ENCODE results near the gene GNAZ. TPM values are rescaled to one million over a fixed set of nuclear protein-coding genes. Genes with fewer than 3 reads are reported as not detected.
"Not testable (repeated sequence)": the region's sequence is repeated elsewhere in the genome, so short reads cannot be mapped to it uniquely, and the experiment has no call there.

GNAZ gene
- polyA plus RNA-seq, 1 donor from 2014 or later, result 52.0 TPM

- Histone ChIP-seq H3K27ac (ENCODE audit: low read length) (no peak overlapping the region), H3K9me2 (ENCODE audit: insufficient read depth, low read length) (no peaks in the 10 kb centered on the region), H3K27me3 (ENCODE audit: insufficient read depth, low read depth, low read length) (no peaks in the 10 kb centered on the region), H3K9me3 (ENCODE audit: low read length) (peaks cover 3% of the 10 kb centered on the region), H3F3A (ENCODE audit: insufficient read depth, low read length, poor library complexity, severe bottlenecking) (no peaks in the 10 kb centered on the region), H4K20me1 (ENCODE audit: insufficient read depth) (no peaks in the 10 kb centered on the region), H3K36me3 (ENCODE audit: insufficient read depth, low read length) (no peaks in the 10 kb centered on the region), H3K9ac (ENCODE audit: low read length) (no peak overlapping the region), H3K79me2 (replicated peaks; ENCODE audit: insufficient read depth, low read length) (no peaks in the 10 kb centered on the region), H2AFZ (ENCODE audit: low read depth, low read length) (no peak overlapping the region), H3K4me2 (ENCODE audit: low read length) (no peak overlapping the region), H3K4me3 (ENCODE audit: low read length) (no peak overlapping the region)
- TF ChIP-seq RAD21 (conservative IDR thresholded peaks at IDR 0.05) (no peak), EP300 (conservative IDR thresholded peaks at IDR 0.05; ENCODE audit: poor library complexity, severe bottlenecking) (no peak), CTCF (IDR thresholded peaks at IDR 0.05; ENCODE audit: poor library complexity, severe bottlenecking) (no peak), MXI1 (conservative IDR thresholded peaks at IDR 0.05; ENCODE audit: poor library complexity, severe bottlenecking) (no peak), POLR2AphosphoS5 (IDR thresholded peaks at IDR 0.05) (no peak), SMC3 (conservative IDR thresholded peaks at IDR 0.05; ENCODE audit: poor library complexity) (no peak), TAF1 (IDR thresholded peaks at IDR 0.05; ENCODE audit: low read depth) (no peak), EZH2 (IDR thresholded peaks at IDR 0.05; ENCODE audit: borderline replicate concordance, insufficient read depth, low read length, poor library complexity, severe bottlenecking) (no peak)
- TF ChIP-seq, protein P1, sequence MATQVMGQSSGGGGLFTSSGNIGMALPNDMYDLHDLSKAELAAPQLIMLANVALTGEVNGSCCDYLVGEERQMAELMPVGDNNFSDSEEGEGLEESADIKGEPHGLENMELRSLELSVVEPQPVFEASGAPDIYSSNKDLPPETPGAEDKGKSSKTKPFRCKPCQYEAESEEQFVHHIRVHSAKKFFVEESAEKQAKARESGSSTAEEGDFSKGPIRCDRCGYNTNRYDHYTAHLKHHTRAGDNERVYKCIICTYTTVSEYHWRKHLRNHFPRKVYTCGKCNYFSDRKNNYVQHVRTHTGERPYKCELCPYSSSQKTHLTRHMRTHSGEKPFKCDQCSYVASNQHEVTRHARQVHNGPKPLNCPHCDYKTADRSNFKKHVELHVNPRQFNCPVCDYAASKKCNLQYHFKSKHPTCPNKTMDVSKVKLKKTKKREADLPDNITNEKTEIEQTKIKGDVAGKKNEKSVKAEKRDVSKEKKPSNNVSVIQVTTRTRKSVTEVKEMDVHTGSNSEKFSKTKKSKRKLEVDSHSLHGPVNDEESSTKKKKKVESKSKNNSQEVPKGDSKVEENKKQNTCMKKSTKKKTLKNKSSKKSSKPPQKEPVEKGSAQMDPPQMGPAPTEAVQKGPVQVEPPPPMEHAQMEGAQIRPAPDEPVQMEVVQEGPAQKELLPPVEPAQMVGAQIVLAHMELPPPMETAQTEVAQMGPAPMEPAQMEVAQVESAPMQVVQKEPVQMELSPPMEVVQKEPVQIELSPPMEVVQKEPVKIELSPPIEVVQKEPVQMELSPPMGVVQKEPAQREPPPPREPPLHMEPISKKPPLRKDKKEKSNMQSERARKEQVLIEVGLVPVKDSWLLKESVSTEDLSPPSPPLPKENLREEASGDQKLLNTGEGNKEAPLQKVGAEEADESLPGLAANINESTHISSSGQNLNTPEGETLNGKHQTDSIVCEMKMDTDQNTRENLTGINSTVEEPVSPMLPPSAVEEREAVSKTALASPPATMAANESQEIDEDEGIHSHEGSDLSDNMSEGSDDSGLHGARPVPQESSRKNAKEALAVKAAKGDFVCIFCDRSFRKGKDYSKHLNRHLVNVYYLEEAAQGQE (IDR thresholded peaks at IDR 0.05; ENCODE audit: borderline replicate concordance), result no peak
Observed at GRCh38 chr22:23047265-23047664, 23.1 kb upstream of the GNAZ start.

DNA sequence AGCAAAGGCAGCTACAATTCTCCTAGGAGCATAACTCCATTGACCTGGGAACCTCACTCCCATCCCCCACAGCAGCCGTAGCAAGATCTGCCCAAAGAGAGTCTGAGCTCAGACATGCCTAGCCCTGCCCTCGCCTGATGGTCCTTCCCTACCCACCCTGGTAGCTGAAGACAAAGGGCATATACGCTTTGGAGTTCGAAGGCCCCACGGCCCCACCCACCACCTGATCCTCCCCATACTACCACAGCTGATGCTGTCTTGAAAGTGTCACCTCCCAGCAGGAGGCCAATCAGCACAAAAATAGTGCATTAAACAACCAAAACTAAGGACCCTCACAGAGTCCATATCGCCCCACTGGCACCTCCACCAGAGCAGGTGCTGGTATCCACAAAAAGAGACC, 22.6 kb upstream of the GNAZ start:
- Histone ChIP-seq H3F3A (ENCODE audit: insufficient read depth, low read length, poor library complexity, severe bottlenecking) (no peaks in the 10 kb centered on the region), H2AFZ (ENCODE audit: low read depth, low read length) (no peak overlapping the region), H3K36me3 (ENCODE audit: insufficient read depth, low read length) (no peaks in the 10 kb centered on the region), H3K9me3 (ENCODE audit: low read length) (peaks cover 3% of the 10 kb centered on the region), H4K20me1 (ENCODE audit: insufficient read depth) (no peaks in the 10 kb centered on the region), H3K27ac (ENCODE audit: low read length) (no peak overlapping the region), H3K79me2 (replicated peaks; ENCODE audit: insufficient read depth, low read length) (no peaks in the 10 kb centered on the region), H3K4me3 (ENCODE audit: low read length) (no peak overlapping the region), H3K9me2 (ENCODE audit: insufficient read depth, low read length) (no peaks in the 10 kb centered on the region), H3K27me3 (ENCODE audit: insufficient read depth, low read depth, low read length) (no peaks in the 10 kb centered on the region), H3K4me2 (ENCODE audit: low read length) (no peak overlapping the region), H3K9ac (ENCODE audit: low read length) (no peak overlapping the region)
- no peak for TF ChIP-seq EP300 (conservative IDR thresholded peaks at IDR 0.05; ENCODE audit: poor library complexity, severe bottlenecking)
- TF ChIP-seq TAF1 (IDR thresholded peaks at IDR 0.05; ENCODE audit: low read depth), result no peak
- no peak for TF ChIP-seq MXI1 (conservative IDR thresholded peaks at IDR 0.05; ENCODE audit: poor library complexity, severe bottlenecking)
- no peak for TF ChIP-seq SMC3 (conservative IDR thresholded peaks at IDR 0.05; ENCODE audit: poor library complexity)
- no peak for TF ChIP-seq POLR2AphosphoS5 (IDR thresholded peaks at IDR 0.05)

DNA sequence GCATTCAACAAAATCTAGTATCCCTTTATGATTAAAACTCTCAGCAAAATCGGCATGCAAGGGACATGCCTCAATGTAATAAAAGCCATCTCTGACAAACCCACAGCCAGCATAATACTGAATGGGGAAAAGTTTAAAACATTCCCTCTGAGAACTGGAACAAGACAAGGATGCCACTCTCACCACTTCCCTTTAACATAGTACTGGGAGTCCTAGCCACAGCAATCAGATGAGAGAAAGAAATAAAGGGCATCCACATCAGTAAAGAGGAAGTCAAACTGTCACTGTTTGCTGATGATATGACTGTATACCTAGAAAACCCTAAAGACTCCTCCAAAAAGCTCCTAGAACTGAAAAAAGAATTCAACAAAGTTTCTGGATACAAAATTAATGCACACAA, 19.8 kb upstream of the GNAZ start:
- H4K20me1 ChIP-seq (ENCODE audit: insufficient read depth); H3K4me2 ChIP-seq (ENCODE audit: low read length); H3K9ac ChIP-seq (ENCODE audit: low read length); H3K9me3 ChIP-seq (ENCODE audit: low read length); H3K79me2 ChIP-seq (replicated peaks; ENCODE audit: insufficient read depth, low read length); H3F3A ChIP-seq (ENCODE audit: insufficient read depth, low read length, poor library complexity, severe bottlenecking); H3K4me3 ChIP-seq (ENCODE audit: low read length); H3K27me3 ChIP-seq (ENCODE audit: insufficient read depth, low read depth, low read length); H3K27ac ChIP-seq (ENCODE audit: low read length); H2AFZ ChIP-seq (ENCODE audit: low read depth, low read length); H3K9me2 ChIP-seq (ENCODE audit: insufficient read depth, low read length); H3K36me3 ChIP-seq (ENCODE audit: insufficient read depth, low read length): not testable (repeated sequence)
